H7 (cell line): ENCODE data around the gene DNAJB13. TPM values are rescaled to one million over a fixed set of nuclear protein-coding genes. Genes with fewer than 3 reads are reported as not detected.

Experiments used
- DNase-seq: peaks from one replicate; pipeline ENCODE4 v3.0.0; 2012
- H3K27me3 ChIP-seq: 2 replicates; pipeline ENCODE4 v1.6.0; 2011; ENCODE audit warnings: mild to moderate bottlenecking, low read length; ENCODE audit not compliant: control insufficient read depth, insufficient read depth
- H3K36me3 ChIP-seq: replicated peaks from 2 replicates; pipeline ENCODE4 v1.5.1; 2011; ENCODE audit warnings: low read length; ENCODE audit not compliant: control insufficient read depth, insufficient read depth
- H3K4me3 ChIP-seq: 2 replicates; pipeline ENCODE4 v1.5.1; 2011; ENCODE audit warnings: low read depth, mild to moderate bottlenecking, control low read depth, low read length, moderate library complexity; ENCODE audit not compliant: insufficient read depth
- total RNA-seq: library from RNA; depleted of rRNA; stranded (reverse); fragments of >200 nt; shearing (Covaris generic); gene quantifications from 2 replicates; pipeline ENCODE4 v1.2.3, GENCODE V29; 2014

Gene DNAJB13
- total RNA-seq, 1 experiment from 2014 or later = not detected

GRCh38 chr11:73940801-73941570, 9.8 kb upstream of the DNAJB13 start:
- Histone ChIP-seq H3K27me3 (no peaks in the 10 kb centered on the region), H3K4me3 (no peak overlapping the region), H3K36me3 (no peaks in the 10 kb centered on the region)
- DNase-seq = no peak

DNA sequence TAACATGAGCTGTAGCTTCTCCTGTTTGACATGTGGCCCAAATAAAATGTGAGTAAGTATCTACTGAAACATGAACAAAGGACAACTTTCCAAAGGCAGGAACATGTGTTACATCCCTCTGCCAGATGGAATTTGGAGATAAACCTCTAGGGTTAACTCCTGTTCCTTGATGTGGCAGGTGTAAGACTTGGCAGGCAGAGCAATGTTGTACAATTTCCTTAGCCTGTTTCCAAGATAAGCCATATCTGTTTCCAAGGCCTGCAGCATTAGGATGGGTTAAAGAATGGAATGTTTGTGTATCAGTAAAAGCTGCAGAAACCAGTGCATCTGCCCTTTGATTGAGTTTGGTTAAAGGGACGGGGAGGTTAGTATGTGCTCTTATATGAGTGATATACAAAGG, 8.8 kb upstream of the DNAJB13 start:
- Histone ChIP-seq H3K27me3 (no peaks in the 10 kb centered on the region), H3K4me3 (no peak overlapping the region), H3K36me3 (no peaks in the 10 kb centered on the region)
- DNase-seq = no peak

- no peak overlapping the region for H3K4me3 ChIP-seq
- no peaks in the 10 kb centered on the region for H3K27me3 ChIP-seq
- DNase-seq = no peak
- H3K36me3 ChIP-seq = no peaks in the 10 kb centered on the region
These were observed 6.7 kb upstream of the DNAJB13 start for GRCh38 chr11:73944085-73944484.

DNA sequence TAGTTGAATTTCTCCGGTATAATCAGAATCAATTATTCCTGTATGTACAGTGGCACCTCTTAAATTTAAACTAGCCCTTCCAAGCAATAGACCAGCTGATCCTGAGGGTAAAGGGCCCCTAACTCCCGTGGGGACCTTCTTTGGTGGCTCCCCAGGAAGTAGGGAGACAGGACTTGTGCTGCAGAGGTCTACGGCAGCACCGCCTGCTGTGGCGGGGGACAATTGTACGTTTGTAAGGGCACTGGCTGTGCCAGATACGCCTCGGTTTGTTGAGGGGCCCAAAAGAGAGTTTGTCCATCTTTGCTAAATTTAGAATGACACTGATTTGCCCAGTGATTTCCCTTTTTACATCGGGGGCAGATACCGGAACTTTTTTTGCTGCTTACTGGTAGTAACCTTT, 5.9 kb upstream of the DNAJB13 start:
- Histone ChIP-seq H3K36me3 (no peaks in the 10 kb centered on the region), H3K27me3 (no peaks in the 10 kb centered on the region), H3K4me3 (no peak overlapping the region)
- no peak for DNase-seq

DNA sequence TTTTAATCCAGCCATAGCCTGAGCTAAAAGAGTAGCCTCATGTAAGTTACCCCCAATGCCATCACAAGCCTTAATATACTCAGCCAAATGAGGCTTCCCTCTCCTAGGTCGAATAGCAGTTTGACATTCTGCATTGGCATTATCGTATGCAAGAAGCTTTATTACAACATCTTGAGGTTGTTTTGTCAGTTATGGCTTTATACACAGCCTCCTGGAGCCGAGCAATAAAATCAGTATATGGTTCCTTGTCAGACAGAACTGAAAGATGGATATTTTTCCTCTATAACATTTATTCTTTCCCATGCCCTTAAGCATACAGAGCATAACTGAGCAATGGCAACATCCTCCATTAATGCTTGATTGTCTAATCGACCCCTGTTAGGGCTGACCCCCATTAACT, 5.4 kb upstream of the DNAJB13 start:
- no peaks in the 10 kb centered on the region for H3K27me3 ChIP-seq
- no peak overlapping the region for H3K4me3 ChIP-seq
- H3K36me3 ChIP-seq = no peaks in the 10 kb centered on the region
- DNase-seq = no peak

DNA sequence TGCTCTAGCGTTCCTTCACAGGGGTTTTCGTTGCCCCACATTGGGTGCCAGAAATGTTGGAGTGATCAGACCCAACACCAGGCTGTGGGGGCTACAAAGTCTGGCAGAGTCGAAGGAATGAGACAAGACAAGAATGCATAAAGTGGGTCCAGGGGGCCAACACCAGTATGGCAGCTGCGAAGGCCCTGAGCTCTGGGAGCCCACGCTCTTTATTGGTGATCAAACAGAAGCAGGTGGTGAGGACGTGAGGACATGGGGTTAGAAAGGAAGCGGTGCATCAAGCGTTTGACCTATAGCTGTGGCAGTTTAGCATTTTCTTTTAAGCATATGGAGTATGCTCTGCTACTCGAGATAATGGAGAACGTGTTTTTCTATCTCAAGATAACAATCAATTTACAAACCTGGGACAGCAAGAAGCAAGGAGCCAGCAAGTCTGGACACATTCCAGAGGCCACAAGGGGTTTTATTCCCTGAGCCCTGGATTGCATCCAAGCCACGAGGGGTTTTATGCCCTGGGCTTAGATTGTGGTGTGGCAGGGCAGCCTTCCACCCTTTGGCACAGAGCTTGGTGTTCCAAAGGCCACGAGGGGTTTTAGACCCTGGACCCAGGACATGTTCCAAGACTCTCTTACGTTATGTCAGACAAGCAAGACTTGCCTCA, 3.9 kb upstream of the DNAJB13 start:
- Histone ChIP-seq H3K4me3 (no peak overlapping the region), H3K27me3 (no peaks in the 10 kb centered on the region), H3K36me3 (no peaks in the 10 kb centered on the region)
- no peak for DNase-seq

GRCh38 chr11:73949246-73949645, 1.6 kb upstream of the DNAJB13 start:
- H3K4me3 ChIP-seq = no peak overlapping the region
- no peak for DNase-seq
- H3K27me3 ChIP-seq = no peaks in the 10 kb centered on the region
- H3K36me3 ChIP-seq = no peaks in the 10 kb centered on the region

GRCh38 chr11:73949912-73950311, 914 bp upstream of the DNAJB13 start:
- Histone ChIP-seq H3K27me3 (no peaks in the 10 kb centered on the region), H3K4me3 (no peak overlapping the region), H3K36me3 (no peaks in the 10 kb centered on the region)
- DNase-seq = no peak

- no peak for DNase-seq
- H3K36me3 ChIP-seq = no peaks in the 10 kb centered on the region
- no peak overlapping the region for H3K4me3 ChIP-seq
- H3K27me3 ChIP-seq = no peaks in the 10 kb centered on the region; the same call in 1 of the 2 replicates
These were observed 971 bp downstream of the DNAJB13 start for GRCh38 chr11:73951797-73952196.

- Histone ChIP-seq H3K36me3 (no peaks in the 10 kb centered on the region), H3K27me3 (peaks cover 2% of the 10 kb centered on the region; the same call in 1 of the 2 replicates), H3K4me3 (peak overlapping the region; percentile 13; the same call in 1 of the 2 replicates)
- peak; percentile 57 for DNase-seq
These were observed 6.2 kb downstream of the DNAJB13 start for GRCh38 chr11:73956876-73957653.

GRCh38 chr11:73957654-73958361, 7.0 kb downstream of the DNAJB13 start:
- no peaks in the 10 kb centered on the region for H3K36me3 ChIP-seq
- peaks cover 2% of the 10 kb centered on the region; the same call in 1 of the 2 replicates for H3K27me3 ChIP-seq
- peak; percentile 52 for DNase-seq
- H3K4me3 ChIP-seq = peak overlapping the region; percentile 13; the same call in 1 of the 2 replicates

- Histone ChIP-seq H3K27me3 (peaks cover 2% of the 10 kb centered on the region; the same call in 1 of the 2 replicates), H3K4me3 (no peak overlapping the region), H3K36me3 (no peaks in the 10 kb centered on the region)
- DNase-seq = peak; percentile 40
These were observed 7.8 kb downstream of the DNAJB13 start for GRCh38 chr11:73958521-73959141.

DNA sequence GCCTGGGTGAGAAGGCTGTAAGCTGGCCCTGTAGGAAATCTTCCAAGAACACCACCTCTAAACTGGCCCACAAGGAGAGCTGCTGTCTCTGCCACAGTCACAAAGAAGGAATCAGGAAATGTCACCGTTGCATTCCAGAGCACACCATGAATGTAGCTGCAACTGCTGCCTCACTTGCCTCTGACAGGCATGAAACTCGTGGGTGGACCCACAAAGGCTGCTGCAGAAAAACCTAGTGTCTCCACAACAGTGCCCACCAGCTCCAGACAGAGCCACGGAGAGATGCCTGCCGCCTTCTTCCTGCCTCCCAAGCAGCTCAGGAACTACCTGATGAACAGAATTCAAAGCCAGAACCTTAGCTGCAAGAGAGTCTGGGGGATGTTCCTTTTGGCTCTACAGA, 10.5 kb downstream of the DNAJB13 start:
- Histone ChIP-seq H3K4me3 (no peak overlapping the region), H3K36me3 (no peaks in the 10 kb centered on the region), H3K27me3 (peaks cover 2% of the 10 kb centered on the region; the same call in 1 of the 2 replicates)
- DNase-seq = peak; percentile 11
